Esophagus (tissue), 2 donors: ENCODE measurements around the gene LRTM1. TPM values are rescaled to one million over a fixed set of nuclear protein-coding genes. Genes with fewer than 3 reads are reported as not detected.

ENCODE experiments used
- H3K27ac ChIP-seq, 2 donors: one replicate each; pipeline ENCODE4 v1.5.1; 2013; ENCODE audit warnings: low read depth in 2 of 2, mild to moderate bottlenecking in 2 of 2, inconsistent platforms in 1 of 2, low read length in 1 of 2, moderate library complexity in 1 of 2
- H3K27me3 ChIP-seq, 2 donors: one replicate each; pipeline ENCODE4 v1.6.1; 2013; ENCODE audit warnings: low read length in 2 of 2, control low read depth in 1 of 2, mild to moderate bottlenecking in 1 of 2; ENCODE audit not compliant: insufficient read depth in 2 of 2, control insufficient read depth in 1 of 2
- H3K36me3 ChIP-seq, 2 donors: one replicate each; pipeline ENCODE4 v1.6.1; 2013; ENCODE audit warnings: low read length in 1 of 2; ENCODE audit not compliant: control insufficient read depth in 2 of 2, insufficient read depth in 2 of 2
- H3K4me1 ChIP-seq, 2 donors: one replicate each; pipeline ENCODE4 v1.6.1; 2013; ENCODE audit warnings: low read length in 1 of 2; ENCODE audit not compliant: control insufficient read depth in 2 of 2, insufficient read depth in 2 of 2
- H3K4me3 ChIP-seq, 2 donors: one replicate each; pipeline ENCODE4 v1.5.1; 2013; ENCODE audit warnings: low read length in 2 of 2, mild to moderate bottlenecking in 2 of 2, low read depth in 1 of 2, moderate library complexity in 1 of 2
- H3K9me3 ChIP-seq, 2 donors: one replicate each; pipeline ENCODE4 v1.6.1; 2013; ENCODE audit warnings: mild to moderate bottlenecking in 2 of 2, low read depth in 1 of 2, low read length in 1 of 2, moderate library complexity in 1 of 2; ENCODE audit not compliant: control insufficient read depth in 2 of 2, insufficient read depth in 1 of 2
- WGBS, 2 donors: extraction: QIAGEN DNeasy Blood & Tissue Kit; methylation state at CpG; one replicate each; pipeline ENCODE4 v1.1.7; 2013; 5-methylcytosine and 5-hydroxymethylcytosine counted together
- polyA plus RNA-seq, 2 donors: library from polyadenylated mRNA; stranded (reverse); fragments of 200-250 nt; gene quantifications; one replicate each; pipeline ENCODE4 v1.2.3, GENCODE V29; 2013
- donor health status: healthy with polysubstance abuse.
- donor health status: Bipolar disorder and iron deficiency.

LRTM1 gene
- polyA plus RNA-seq, result not detected

- Histone ChIP-seq H3K27me3 (no peaks in the 10 kb centered on the region), H3K27ac (no peak within 1 kb of the TSS), H3K4me1 (no peaks in the 10 kb centered on the region), H3K9me3 (no peaks in the 10 kb centered on the region), H3K4me3 (no peak within 1 kb of the TSS), H3K36me3 (no peaks in the 10 kb centered on the region)
- 75 to 77% methylated on average over 14 of the region's 14 CpGs for WGBS, 2 donors
Observed at GRCh38 chr3:54928046-54928770, at the start of gene LRTM1. Gene LRTM1, minus strand, starts transcription at chr3:54928059. Its CDS starts 148 bp downstream, at chr3:54927911.

- H3K4me1 ChIP-seq, result no peaks in the 10 kb centered on the region
- H3K27ac ChIP-seq, result no peak overlapping the region
- no peaks in the 10 kb centered on the region for H3K27me3 ChIP-seq
- H3K36me3 ChIP-seq, result no peaks in the 10 kb centered on the region
- H3K4me3 ChIP-seq, result no peak overlapping the region
- WGBS, 2 donors, result 97% methylated on average over 1 of the region's 1 CpG
- H3K9me3 ChIP-seq, result no peaks in the 10 kb centered on the region
Observed at GRCh38 chr3:54977439-54977838, 49.6 kb upstream of the LRTM1 start.

GRCh38 chr3:54970895-54971294 lies 43.0 kb upstream of the LRTM1 start:
- H3K4me1 ChIP-seq, result no peaks in the 10 kb centered on the region
- H3K9me3 ChIP-seq, result no peaks in the 10 kb centered on the region
- no peak overlapping the region for H3K4me3 ChIP-seq
- no peaks in the 10 kb centered on the region for H3K27me3 ChIP-seq
- H3K27ac ChIP-seq, result no peak overlapping the region
- H3K36me3 ChIP-seq, result no peaks in the 10 kb centered on the region
- WGBS, 2 donors, result 18 to 33% methylated on average over 1 of the region's 1 CpG

- H3K9me3 ChIP-seq, result no peaks in the 10 kb centered on the region
- no peaks in the 10 kb centered on the region for H3K4me1 ChIP-seq
- WGBS, 2 donors, result 91 to 95% methylated on average over 3 of the region's 3 CpGs
- no peaks in the 10 kb centered on the region for H3K36me3 ChIP-seq
- no peak overlapping the region for H3K4me3 ChIP-seq
- no peak overlapping the region for H3K27ac ChIP-seq
- H3K27me3 ChIP-seq, result no peaks in the 10 kb centered on the region
Observed at GRCh38 chr3:54969652-54970051, 41.8 kb upstream of the LRTM1 start.

- Histone ChIP-seq H3K9me3 (no peaks in the 10 kb centered on the region), H3K4me1 (no peaks in the 10 kb centered on the region), H3K36me3 (no peaks in the 10 kb centered on the region), H3K27me3 (no peaks in the 10 kb centered on the region), H3K4me3 (no peak overlapping the region), H3K27ac (no peak overlapping the region)
- WGBS, 2 donors, result 78 to 91% methylated on average over 5 of the region's 5 CpGs
Observed at GRCh38 chr3:54968546-54969172, 40.8 kb upstream of the LRTM1 start.

- H3K4me1 ChIP-seq, result no peaks in the 10 kb centered on the region
- H3K4me3 ChIP-seq, result no peak overlapping the region
- no peak overlapping the region for H3K27ac ChIP-seq
- WGBS, 2 donors, result 64 to 67% methylated on average over 1 of the region's 1 CpG
- no peaks in the 10 kb centered on the region for H3K36me3 ChIP-seq
- H3K9me3 ChIP-seq, result no peaks in the 10 kb centered on the region
- H3K27me3 ChIP-seq, result no peaks in the 10 kb centered on the region
Observed at GRCh38 chr3:54967731-54968161, 39.9 kb upstream of the LRTM1 start.

GRCh38 chr3:54966979-54967378 lies 39.1 kb upstream of the LRTM1 start:
- 67 to 75% methylated on average over 6 of the region's 6 CpGs for WGBS, 2 donors
- H3K4me1 ChIP-seq, result no peaks in the 10 kb centered on the region

GRCh38 chr3:54965746-54966145 lies 37.9 kb upstream of the LRTM1 start:
- 40 to 56% methylated on average over 6 of the region's 6 CpGs for WGBS, 2 donors
- Histone ChIP-seq H3K36me3 (no peaks in the 10 kb centered on the region), H3K9me3 (no peaks in the 10 kb centered on the region), H3K4me3 (no peak overlapping the region), H3K27ac (no peak overlapping the region), H3K27me3 (no peaks in the 10 kb centered on the region), H3K4me1 (no peaks in the 10 kb centered on the region)

More at GRCh38 chr3:54966979-54967378, 39.1 kb upstream of the LRTM1 start:
- no peak overlapping the region for H3K4me3 ChIP-seq
- no peak overlapping the region for H3K27ac ChIP-seq
- H3K9me3 ChIP-seq, result no peaks in the 10 kb centered on the region
- H3K36me3 ChIP-seq, result no peaks in the 10 kb centered on the region
- H3K27me3 ChIP-seq, result no peaks in the 10 kb centered on the region

GRCh38 chr3:54964081-54964480 lies 36.2 kb upstream of the LRTM1 start:
- Histone ChIP-seq H3K27ac (no peak overlapping the region), H3K9me3 (no peaks in the 10 kb centered on the region), H3K27me3 (no peaks in the 10 kb centered on the region), H3K4me3 (no peak overlapping the region), H3K36me3 (no peaks in the 10 kb centered on the region), H3K4me1 (no peaks in the 10 kb centered on the region)
- 85 to 90% methylated on average over 3 of the region's 3 CpGs for WGBS, 2 donors

- H3K27ac ChIP-seq, result no peak overlapping the region
- no peaks in the 10 kb centered on the region for H3K9me3 ChIP-seq
- H3K36me3 ChIP-seq, result no peaks in the 10 kb centered on the region
- no peaks in the 10 kb centered on the region for H3K27me3 ChIP-seq
- 79 to 81% methylated on average over 4 of the region's 4 CpGs for WGBS, 2 donors
- H3K4me1 ChIP-seq, result no peaks in the 10 kb centered on the region
- H3K4me3 ChIP-seq, result no peak overlapping the region
Observed at GRCh38 chr3:54963641-54964040, 35.8 kb upstream of the LRTM1 start.
